Neural progenitor cell (in vitro differentiated cells): Measurements from ENCODE around the gene HNRNPL.

Experiments used
- CTCF ChIP-seq: fragments of 200-600 bp; sonication (generic); IDR thresholded peaks from 2 replicates; pipeline ENCODE4 v1.5.1; 2017; ENCODE audit warnings: antibody characterized with exemption, mild to moderate bottlenecking
- EZH2 ChIP-seq: fragments of 200-600 bp; sonication (generic); IDR thresholded peaks from 2 replicates; pipeline ENCODE4 v1.6.1; 2017; ENCODE audit warnings: antibody characterized with exemption, mild to moderate bottlenecking, moderate library complexity
- EZH2phosphoT487 ChIP-seq: fragments of 200-600 bp; sonication (generic); IDR thresholded peaks from 2 replicates; pipeline ENCODE4 v1.6.1; 2017; ENCODE audit warnings: antibody characterized with exemption

DNA sequence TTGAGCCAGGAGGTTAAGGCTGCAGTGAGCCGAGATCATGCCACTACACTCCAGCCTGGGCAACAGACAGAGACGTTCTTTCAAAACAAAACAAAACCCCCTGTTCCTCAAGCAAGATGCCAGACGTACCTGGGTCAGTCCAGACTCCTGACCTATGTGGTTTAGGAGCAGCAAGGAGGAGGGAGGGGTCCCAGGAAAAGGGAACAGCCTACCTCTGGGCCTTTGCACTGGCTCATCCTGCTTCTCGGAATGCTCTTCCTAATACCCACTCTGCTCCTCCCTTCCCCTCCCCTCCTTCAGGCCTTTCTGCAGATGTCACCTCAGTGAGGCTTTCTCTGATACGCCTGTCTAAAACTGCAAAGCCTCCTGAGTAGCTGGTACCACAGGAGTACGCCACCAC lies 18.8 kb upstream of the HNRNPL start:
- TF ChIP-seq CTCF (no peak), EZH2 (no peak), EZH2phosphoT487 (no peak)
